Measurements from ENCODE around the gene PRKCB.
"Not testable (repeated sequence)": the region's sequence is repeated elsewhere in the genome, so short reads cannot be mapped to it uniquely, and the experiment has no call there.

Gene PRKCB

DNA sequence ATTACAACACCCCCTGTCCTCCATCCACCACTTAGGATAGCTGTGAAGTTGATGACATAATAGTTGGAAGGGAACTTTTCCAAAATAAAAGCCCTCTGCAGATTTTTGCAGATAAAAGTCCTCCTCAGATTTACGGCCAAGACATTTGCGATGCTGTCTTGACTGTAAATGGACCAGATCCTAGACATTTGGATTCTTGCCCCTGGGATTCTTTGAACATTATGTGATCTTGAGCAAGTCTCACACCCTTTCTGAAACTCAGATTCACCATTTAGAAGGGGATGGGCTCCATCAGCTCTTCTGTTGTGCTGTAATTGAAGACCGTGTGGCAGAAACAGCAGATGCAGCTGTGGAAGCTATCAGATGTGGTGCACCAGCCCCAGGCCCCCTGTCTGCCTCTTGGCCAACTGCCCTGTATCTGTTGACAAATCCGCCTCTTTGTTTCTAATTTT lies 266.5 kb downstream of the PRKCB start:
- DNase-seq = no peak

DNA sequence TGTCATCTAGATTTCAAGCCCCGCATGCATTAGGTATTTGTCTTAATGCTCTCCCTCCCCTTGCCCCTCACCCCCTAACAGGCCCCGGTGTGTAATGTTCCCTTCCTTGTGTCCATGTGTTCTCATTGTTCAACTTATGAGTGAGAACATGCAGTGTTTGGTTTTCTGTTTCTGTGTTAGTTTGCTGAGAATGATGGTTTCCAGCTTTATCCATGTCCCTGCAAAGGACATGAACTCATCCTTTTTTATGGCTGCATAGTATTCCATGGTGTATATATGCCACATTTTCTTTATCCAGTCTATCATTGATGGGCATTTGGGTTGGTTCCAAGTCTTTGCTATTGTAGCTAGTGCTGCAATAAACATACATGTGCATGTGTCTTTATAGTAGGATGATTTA lies 269.7 kb downstream of the PRKCB start:
- DNase-seq = not testable (repeated sequence)

DNA sequence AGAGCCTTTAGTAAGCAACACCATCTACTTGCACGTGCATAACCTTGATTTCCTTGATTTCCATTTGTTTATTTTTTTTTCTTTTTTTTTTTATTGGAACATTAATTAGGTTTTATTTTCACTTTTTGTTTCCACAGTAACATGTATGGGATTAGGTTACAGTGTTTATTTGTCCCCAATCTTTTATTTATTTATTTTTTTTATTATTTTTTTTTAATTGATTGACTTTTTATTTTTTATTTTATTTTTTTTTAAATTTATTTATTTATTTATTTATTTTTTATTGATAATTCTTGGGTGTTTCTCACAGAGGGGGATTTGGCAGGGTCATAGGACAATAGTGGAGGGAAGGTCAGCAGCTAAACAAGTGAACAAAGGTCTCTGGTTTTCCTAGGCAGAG lies 272.3 kb downstream of the PRKCB start:
- not testable (repeated sequence) for DNase-seq

- no peak for DNase-seq
These were observed 276.0 kb downstream of the PRKCB start for GRCh38 chr16:24111724-24112302.

- no peak for DNase-seq
These were observed 277.4 kb downstream of the PRKCB start for GRCh38 chr16:24113115-24113745.

DNA sequence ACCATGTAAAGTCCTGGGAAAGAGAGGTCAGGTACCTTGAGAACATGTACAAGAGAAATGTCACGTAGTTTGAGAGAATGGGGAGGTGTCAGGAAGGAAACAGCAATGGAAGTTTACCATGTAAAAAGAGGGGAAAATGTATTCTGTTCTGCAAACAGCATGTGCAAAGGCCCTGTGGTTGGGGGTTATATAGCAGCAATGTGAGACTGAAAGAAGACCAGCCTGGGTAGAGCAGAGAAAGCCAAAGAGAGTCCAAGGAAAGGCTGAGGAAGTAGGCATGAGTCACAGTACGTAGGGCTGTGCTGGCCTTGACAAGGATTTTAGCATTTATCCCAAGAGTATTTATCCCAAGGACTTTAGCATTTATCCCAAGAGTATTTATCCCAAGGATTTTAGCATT lies 279.1 kb downstream of the PRKCB start:
- no peak for DNase-seq

DNA sequence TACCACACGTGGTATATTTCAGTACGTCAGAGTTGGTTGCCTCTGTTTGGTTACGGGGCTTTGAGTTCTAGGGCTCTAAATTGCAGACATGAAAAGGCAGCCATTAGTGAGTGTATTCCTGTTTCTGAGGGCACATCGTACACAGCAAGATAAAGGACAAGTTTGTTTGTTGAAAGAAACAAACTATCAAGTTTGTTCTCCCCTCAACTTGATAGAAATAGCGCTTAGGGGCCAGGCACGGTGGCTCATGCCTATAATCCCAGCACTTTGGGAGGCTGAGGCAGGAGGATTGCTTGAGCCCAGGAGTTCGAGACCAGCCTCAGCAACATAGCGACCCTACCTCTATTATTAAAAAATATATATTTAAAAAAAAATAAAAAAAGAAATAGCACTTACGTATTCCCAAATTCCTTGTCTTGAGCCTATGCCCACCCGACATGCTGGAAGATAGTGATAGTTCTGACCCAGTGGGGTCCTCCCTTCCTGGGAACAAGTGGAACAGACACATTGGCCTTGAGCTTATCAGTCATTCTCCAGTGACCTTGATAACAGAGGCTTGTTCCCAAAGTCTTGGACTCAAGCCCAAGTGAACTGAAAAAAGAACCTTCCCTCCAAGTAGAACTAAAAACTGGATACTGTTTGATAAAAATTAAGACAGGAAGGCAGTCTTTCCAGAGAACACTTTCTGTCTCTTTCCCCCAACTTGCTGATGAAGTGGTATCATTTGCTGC lies 280.4 kb downstream of the PRKCB start:
- DNase-seq = no peak

- no peak for DNase-seq
These were observed 281.2 kb downstream of the PRKCB start for GRCh38 chr16:24116989-24117388.

DNA sequence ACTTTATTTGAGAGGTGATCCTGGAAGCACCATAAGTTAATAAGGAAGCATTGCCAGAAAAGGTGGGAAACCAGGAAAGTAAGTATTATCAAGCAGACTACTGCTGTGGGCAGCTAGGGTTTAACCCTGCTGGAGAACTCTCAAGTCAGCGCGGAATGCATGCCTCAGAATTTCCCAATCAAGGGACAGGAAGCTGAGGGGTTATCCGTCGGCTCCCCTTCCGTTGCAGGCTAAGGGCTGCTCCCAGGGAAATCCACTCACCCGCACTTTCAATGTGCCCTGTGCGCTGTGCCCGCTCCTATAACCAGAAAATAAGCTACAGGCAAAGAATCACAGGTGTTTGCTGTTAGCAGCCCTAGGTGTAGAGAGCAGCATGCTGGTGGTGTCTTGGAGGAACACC lies 281.9 kb downstream of the PRKCB start:
- DNase-seq = no peak

- no peak for DNase-seq
These were observed 282.5 kb downstream of the PRKCB start for GRCh38 chr16:24118126-24118821.

DNA sequence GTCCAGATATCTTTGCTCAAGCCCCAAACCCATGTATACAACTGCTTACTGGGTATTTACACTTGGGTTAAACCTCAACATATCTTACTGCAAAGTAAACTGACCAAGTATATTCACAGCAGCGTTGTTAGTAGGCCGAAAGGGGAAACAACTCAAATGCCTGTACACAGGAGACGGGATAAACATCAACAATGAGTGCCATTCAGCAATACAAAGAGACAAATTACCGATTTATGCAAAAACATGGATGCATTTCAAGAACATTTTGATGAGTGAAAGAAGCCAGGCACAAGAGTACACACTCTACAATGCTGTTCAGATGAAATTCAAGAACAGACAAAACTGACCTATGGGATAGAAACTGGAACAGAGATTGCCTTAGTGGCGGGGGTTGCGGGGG lies 284.0 kb downstream of the PRKCB start:
- DNase-seq = no peak

GRCh38 chr16:24123275-24123674 lies 287.5 kb downstream of the PRKCB start:
- no peak for DNase-seq

DNA sequence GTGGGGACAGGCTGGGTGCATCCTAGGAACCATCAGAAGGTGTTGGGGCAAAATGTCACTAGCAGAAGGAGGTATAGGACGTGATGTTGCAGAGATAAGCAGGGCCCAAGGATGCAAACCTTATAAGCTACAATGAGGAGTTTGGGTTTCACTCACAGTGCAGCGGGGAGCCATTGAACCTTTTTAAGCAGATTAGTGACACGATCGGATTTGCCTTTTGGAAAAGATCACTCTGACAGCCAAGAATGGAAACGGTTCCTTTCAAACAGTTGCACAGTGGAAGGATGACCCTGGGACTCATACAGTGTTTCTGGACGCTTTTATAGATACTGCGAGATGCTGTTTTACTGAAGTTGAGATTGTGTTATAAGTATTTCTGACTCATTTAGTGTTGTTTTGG lies 288.5 kb downstream of the PRKCB start:
- DNase-seq = no peak

- DNase-seq = no peak
These were observed 289.4 kb downstream of the PRKCB start for GRCh38 chr16:24125214-24125613.

DNA sequence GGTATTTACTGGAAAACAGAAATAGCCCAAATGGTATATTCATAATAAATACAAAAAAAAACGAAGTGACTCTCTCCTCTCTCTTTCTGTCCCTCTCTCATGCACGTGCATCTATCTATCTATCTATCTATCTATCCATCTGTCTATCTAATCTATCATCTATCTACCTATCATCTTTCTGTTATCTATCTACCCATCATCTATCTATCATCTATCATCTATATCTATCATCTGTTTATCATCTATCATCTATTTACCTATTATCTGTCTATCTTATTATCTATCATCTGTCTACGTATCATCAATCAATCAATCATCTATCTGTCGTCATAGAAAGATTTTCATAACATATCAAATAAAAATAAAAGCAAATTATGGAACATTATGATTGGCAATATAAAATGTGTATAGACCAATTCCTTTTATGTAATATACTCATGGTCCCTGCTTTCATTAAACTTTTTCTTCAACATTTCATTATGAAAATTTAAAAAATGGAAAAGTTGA lies 293.7 kb downstream of the PRKCB start:
- no peak for DNase-seq

- no peak for DNase-seq
These were observed 294.8 kb downstream of the PRKCB start for GRCh38 chr16:24130494-24131085.

DNA sequence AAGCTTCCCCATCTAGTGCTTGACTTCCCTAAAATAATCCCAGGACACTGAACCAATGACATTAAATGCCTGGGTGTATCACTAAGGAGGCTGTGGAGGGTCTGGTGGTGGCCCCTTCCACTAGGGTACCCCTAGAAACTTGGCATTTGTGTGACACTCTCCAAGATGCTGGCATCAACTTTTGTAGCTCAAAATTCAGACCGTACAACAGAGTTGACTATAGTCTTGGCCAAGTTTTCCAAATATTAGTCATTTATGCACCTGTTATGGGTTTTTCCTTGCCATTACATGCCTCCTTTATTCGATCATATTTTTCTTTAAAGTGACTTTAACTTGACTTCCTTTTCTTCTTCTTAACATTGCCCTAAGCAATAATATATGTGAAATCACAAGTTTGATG lies 295.5 kb downstream of the PRKCB start:
- DNase-seq = no peak

DNA sequence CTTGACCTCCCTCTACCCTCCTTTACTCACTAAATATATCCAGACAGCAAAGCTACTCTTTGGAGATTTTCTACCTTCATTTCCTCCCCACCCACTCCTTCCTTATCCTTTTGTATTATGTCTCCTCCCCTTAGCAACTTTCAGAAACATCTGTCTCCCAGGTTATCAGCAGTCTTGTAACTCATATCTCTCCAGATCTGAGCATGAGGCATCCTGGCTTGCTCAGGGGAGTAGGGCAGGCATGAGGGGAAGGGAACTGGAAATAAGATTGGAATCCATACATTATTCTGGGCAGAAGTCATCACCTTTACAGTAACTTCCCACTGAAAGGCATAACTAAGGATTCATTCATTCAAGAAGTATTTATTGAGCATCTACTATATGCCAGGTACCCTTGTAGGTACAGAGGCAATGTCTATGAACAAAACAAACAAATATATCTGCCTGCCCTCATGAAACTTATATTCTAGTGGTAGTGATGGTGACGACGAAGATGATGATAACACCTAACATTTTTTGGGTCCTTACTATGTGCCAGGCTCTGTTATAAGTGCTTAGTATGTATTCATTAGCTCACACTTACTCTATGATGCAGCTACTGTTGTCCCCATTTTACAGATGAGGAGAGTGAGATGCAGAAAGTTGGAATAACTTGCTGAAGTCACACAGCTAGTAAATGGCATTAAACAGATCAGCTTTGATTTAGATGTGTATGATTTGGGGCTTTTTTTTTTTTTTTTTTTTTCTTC lies 296.4 kb downstream of the PRKCB start:
- no peak for DNase-seq

GRCh38 chr16:24132797-24133155 lies 297.0 kb downstream of the PRKCB start:
- no peak for DNase-seq

GRCh38 chr16:24135624-24136565 lies 300.1 kb downstream of the PRKCB start:
- no peak for DNase-seq

GRCh38 chr16:24138024-24138423 lies 302.2 kb downstream of the PRKCB start:
- no peak for DNase-seq

Measured in activated T-cell treated with anti-CD3 and anti-CD28 coated beads, Interleukin-2, amount 50 U/mL, for 48 hours (primary cell).